Right atrium auricular region (tissue), 2 donors: ENCODE measurements around the gene GTPBP6. TPM values are rescaled to one million over a fixed set of nuclear protein-coding genes. Genes with fewer than 3 reads are reported as not detected.

Experiments used
- DNase-seq: peaks from one replicate; pipeline ENCODE4 v3.0.0-alpha.2; 2019; ENCODE audit warnings: low spot score
- H3K27ac ChIP-seq, 2 donors: fragments of 200-600 bp; sonication (generic); 1 replicate in 1 of 2; 2 replicates in 1 of 2; pipeline ENCODE4 v1.5.1; 2016 to 2019
- H3K27me3 ChIP-seq, 2 donors: fragments of 200-600 bp; sonication (generic); one replicate each; pipeline versions ENCODE4 v1.5.1 to v1.6.0; 2017 to 2019
- H3K36me3 ChIP-seq: fragments of 200-600 bp; sonication (generic); one replicate; pipeline ENCODE4 v1.5.1; 2016
- H3K4me1 ChIP-seq, 2 donors: fragments of 200-600 bp; sonication (generic); one replicate each; pipeline versions ENCODE4 v1.5.1 to v1.6.0; 2017 to 2019
- H3K4me3 ChIP-seq, 2 donors: fragments of 200-600 bp; sonication (generic); 1 replicate in 1 of 2; 2 replicates in 1 of 2; pipeline ENCODE4 v1.5.1; 2017 to 2019; ENCODE audit warnings: mild to moderate bottlenecking in 1 of 2, moderate library complexity in 1 of 2
- H3K9me3 ChIP-seq, 2 donors: fragments of 200-600 bp; sonication (generic); one replicate each; pipeline ENCODE4 v1.5.1; 2019
- total RNA-seq, 2 donors: library from RNA; depleted of rRNA; stranded (reverse); fragments of >200 nt; gene quantifications; one replicate each; pipeline ENCODE4 v1.1.0, GENCODE V29; 2016
- TF ChIP-seq, protein P1 (sequence below), 2 donors: fragments of 200-600 bp; sonication (generic); IDR thresholded peaks; one replicate each; pipeline ENCODE4 v1.5.1; 2019; ENCODE audit warnings: antibody characterized with exemption in 2 of 2

Gene GTPBP6
- total RNA-seq, 2 donors from 2014 or later: 44.6 to 52.1 TPM

GRCh38 chrX:344371-344901 lies 25.8 kb upstream of the GTPBP6 start:
- no peak overlapping the region for H3K4me3 ChIP-seq
- no peak for DNase-seq
- H3K36me3 ChIP-seq: peaks cover 24% of the 10 kb centered on the region
- TF ChIP-seq, protein P1, sequence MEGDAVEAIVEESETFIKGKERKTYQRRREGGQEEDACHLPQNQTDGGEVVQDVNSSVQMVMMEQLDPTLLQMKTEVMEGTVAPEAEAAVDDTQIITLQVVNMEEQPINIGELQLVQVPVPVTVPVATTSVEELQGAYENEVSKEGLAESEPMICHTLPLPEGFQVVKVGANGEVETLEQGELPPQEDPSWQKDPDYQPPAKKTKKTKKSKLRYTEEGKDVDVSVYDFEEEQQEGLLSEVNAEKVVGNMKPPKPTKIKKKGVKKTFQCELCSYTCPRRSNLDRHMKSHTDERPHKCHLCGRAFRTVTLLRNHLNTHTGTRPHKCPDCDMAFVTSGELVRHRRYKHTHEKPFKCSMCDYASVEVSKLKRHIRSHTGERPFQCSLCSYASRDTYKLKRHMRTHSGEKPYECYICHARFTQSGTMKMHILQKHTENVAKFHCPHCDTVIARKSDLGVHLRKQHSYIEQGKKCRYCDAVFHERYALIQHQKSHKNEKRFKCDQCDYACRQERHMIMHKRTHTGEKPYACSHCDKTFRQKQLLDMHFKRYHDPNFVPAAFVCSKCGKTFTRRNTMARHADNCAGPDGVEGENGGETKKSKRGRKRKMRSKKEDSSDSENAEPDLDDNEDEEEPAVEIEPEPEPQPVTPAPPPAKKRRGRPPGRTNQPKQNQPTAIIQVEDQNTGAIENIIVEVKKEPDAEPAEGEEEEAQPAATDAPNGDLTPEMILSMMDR (IDR thresholded peaks at IDR 0.05): no peak
- H3K9me3 ChIP-seq: no peaks in the 10 kb centered on the region
- H3K27ac ChIP-seq: no peak overlapping the region
- H3K4me1 ChIP-seq: peaks cover 0 to 5% of the 10 kb centered on the region in 2 donors
- H3K27me3 ChIP-seq: no peaks in the 10 kb centered on the region

- Histone ChIP-seq H3K4me1 (no peaks in the 10 kb centered on the region), H3K9me3 (no peaks in the 10 kb centered on the region), H3K36me3 (peaks cover 30% of the 10 kb centered on the region), H3K27me3 (no peaks in the 10 kb centered on the region), H3K27ac (no peak overlapping the region), H3K4me3 (no peak overlapping the region)
- TF ChIP-seq, protein P1 (IDR thresholded peaks at IDR 0.05): no peak
- no peak for DNase-seq
Observed at GRCh38 chrX:341541-342101, 23.0 kb upstream of the GTPBP6 start.

DNA sequence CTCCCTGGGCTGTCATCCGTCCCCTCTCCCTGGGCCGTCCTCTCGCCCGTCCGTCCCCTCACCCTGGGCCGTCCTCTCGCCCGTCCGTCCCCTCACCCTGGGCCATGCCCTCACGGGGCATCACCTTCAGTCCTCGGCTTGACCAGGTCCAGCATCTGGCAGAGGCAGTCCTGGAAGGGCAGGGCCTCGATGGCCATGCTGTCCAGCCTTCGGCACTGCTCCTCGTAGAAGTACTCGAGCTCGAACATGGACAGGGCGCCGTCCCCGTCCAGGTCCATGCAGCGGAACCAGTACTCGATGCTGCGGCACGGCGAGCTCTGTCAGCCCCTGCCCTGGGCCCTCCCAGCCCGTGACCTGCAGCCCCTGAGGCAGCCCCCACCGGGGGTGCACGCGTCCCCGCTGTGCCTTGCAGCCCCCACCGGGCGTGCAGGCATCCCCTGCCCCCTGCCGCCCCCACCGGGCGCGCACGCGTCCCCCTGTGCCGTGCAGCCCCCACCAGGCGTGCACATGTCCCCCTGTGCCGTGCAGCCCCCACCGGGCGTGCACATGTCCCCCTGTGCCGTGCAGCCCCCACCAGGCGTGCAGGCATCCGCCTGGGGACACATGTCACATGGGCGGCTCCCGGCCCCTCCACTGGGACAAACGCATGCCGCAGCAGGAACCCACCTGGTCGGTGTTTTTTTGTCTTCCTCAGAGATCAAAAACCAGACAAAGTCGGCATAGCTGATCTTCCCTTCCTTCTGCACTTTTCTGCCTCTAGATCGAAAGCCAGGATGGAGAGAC lies 22.2 kb upstream of the GTPBP6 start:
- Histone ChIP-seq H3K4me1 (no peaks in the 10 kb centered on the region), H3K36me3 (peaks cover 30% of the 10 kb centered on the region), H3K27me3 (no peaks in the 10 kb centered on the region), H3K27ac (no peak overlapping the region), H3K4me3 (no peak overlapping the region), H3K9me3 (no peaks in the 10 kb centered on the region)
- no peak for DNase-seq
- TF ChIP-seq, protein P1 (IDR thresholded peaks at IDR 0.05): no peak

- Histone ChIP-seq H3K4me3 (no peak overlapping the region), H3K36me3 (peaks cover 28% of the 10 kb centered on the region), H3K4me1 (no peaks in the 10 kb centered on the region), H3K27me3 (no peaks in the 10 kb centered on the region), H3K9me3 (no peaks in the 10 kb centered on the region), H3K27ac (no peak overlapping the region)
- TF ChIP-seq, protein P1 (IDR thresholded peaks at IDR 0.05): no peak
- DNase-seq: no peak
Observed at GRCh38 chrX:340121-340520, 21.5 kb upstream of the GTPBP6 start.

GRCh38 chrX:338836-339400 lies 20.3 kb upstream of the GTPBP6 start:
- H3K9me3 ChIP-seq: no peaks in the 10 kb centered on the region
- H3K36me3 ChIP-seq: peaks cover 20% of the 10 kb centered on the region
- H3K27ac ChIP-seq: no peak overlapping the region
- no peaks in the 10 kb centered on the region for H3K4me1 ChIP-seq
- no peak overlapping the region for H3K4me3 ChIP-seq
- no peaks in the 10 kb centered on the region for H3K27me3 ChIP-seq
- TF ChIP-seq, protein P1 (IDR thresholded peaks at IDR 0.05): no peak
- DNase-seq: no peak
